ENCODE results near the gene U2AF2. TPM values are rescaled to one million over a fixed set of nuclear protein-coding genes. Genes with fewer than 3 reads are reported as not detected.

Gene U2AF2
- total and polyA plus RNA-seq, 9 of the 15 experiments (the other 6 are each of a cell fraction or from before 2014, with no cell fraction given), result 3.0 to 331 (median 157) TPM

- TSS peak; percentile 86 for BruUV-seq (replicated peaks)
- Histone ChIP-seq H3K4me3 (peak overlapping the region; percentile 94), H3K27me3 (ENCODE audit: control insufficient read depth in 2 of 2, insufficient read depth in 2 of 2, low read length in 2 of 2) (no peaks in the 10 kb centered on the region), H3K4me1 (replicated peaks in 1 of 2; ENCODE audit: control insufficient read depth in 2 of 2, insufficient read depth in 2 of 2, low read length in 2 of 2) (peaks cover 42 to 69% of the 10 kb centered on the region in 2 experiments), H3K9me1 (ENCODE audit: control insufficient read depth, insufficient read depth, low read length) (no peaks in the 10 kb centered on the region), H3K9ac (ENCODE audit: insufficient read depth in 1 of 2, low read depth in 2 of 2, low read length in 2 of 2) (peak overlapping the region; percentile 62 to 89), H3K9me3 (replicated peaks; ENCODE audit: control insufficient read depth, insufficient read depth, low read depth, low read length) (no peaks in the 10 kb centered on the region), H2AFZ (ENCODE audit: low read depth, low read length) (peak overlapping the region; percentile 58), H3K27ac (ENCODE audit: extremely low read depth, low read depth, low read length) (peak overlapping the region; percentile 74), H4K20me1 (replicated peaks; ENCODE audit: control insufficient read depth, insufficient read depth, low read length) (no peaks in the 10 kb centered on the region), H3K79me2 (ENCODE audit: control insufficient read depth, insufficient read depth, low read length) (peaks cover 85% of the 10 kb centered on the region), H3K4me2 (ENCODE audit: insufficient read depth, low read length) (peak overlapping the region; percentile 69), H3K36me3 (ENCODE audit: control insufficient read depth, insufficient read depth, low read length) (peaks cover 24% of the 10 kb centered on the region; the same call in 2 of the 3 replicates)
- peak; percentile 54 for FAIRE-seq
- ChIA-PET CTCF (ENCODE audit: low intra/inter-chr PET ratio) (interaction anchor here (1.1 kb wide), 1 partner anchor 14 kb away, joined by 5 read pairs; no protein-coding TSS in a partner anchor), POLR2A (interaction anchor here (0.7 to 1.0 kb wide), 3 partner anchors 14 to 45 kb away, joined by 3 to 5 read pairs (median 4); no protein-coding TSS in a partner anchor)
- ATAC-seq, result peak; percentile 20
- intact Hi-C loops (cut with micrococcal nuclease), result no loop called here
- WGBS (ENCODE audit: insufficient coverage, low coverage, missing lambda C conversion rate), result 32% methylated on average over 32 of the region's 38 CpGs
- in situ Hi-C loops (cut with MboI), result loop anchor here (25.0 kb wide), 2 partner anchors 503 to 672 kb away; partner anchors contain the start of genes TNNT1 and ZSCAN5A
- DNase-seq (ENCODE audit: extremely low read depth in 1 of 4, low spot score in 3 of 4), result peak; percentile 62 to 81 (median 67)
- TF ChIP-seq, protein P1, sequence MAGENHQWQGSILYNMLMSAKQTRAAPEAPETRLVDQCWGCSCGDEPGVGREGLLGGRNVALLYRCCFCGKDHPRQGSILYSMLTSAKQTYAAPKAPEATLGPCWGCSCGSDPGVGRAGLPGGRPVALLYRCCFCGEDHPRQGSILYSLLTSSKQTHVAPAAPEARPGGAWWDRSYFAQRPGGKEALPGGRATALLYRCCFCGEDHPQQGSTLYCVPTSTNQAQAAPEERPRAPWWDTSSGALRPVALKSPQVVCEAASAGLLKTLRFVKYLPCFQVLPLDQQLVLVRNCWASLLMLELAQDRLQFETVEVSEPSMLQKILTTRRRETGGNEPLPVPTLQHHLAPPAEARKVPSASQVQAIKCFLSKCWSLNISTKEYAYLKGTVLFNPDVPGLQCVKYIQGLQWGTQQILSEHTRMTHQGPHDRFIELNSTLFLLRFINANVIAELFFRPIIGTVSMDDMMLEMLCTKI (IDR thresholded peaks at IDR 0.05; ENCODE audit: partially characterized antibody), result no peak
- TF ChIP-seq, protein P2, sequence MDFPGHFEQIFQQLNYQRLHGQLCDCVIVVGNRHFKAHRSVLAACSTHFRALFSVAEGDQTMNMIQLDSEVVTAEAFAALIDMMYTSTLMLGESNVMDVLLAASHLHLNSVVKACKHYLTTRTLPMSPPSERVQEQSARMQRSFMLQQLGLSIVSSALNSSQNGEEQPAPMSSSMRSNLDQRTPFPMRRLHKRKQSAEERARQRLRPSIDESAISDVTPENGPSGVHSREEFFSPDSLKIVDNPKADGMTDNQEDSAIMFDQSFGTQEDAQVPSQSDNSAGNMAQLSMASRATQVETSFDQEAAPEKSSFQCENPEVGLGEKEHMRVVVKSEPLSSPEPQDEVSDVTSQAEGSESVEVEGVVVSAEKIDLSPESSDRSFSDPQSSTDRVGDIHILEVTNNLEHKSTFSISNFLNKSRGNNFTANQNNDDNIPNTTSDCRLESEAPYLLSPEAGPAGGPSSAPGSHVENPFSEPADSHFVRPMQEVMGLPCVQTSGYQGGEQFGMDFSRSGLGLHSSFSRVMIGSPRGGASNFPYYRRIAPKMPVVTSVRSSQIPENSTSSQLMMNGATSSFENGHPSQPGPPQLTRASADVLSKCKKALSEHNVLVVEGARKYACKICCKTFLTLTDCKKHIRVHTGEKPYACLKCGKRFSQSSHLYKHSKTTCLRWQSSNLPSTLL (IDR thresholded peaks at IDR 0.05), result no peak
- TF ChIP-seq ZNF280B (CRISPR knock-in tag; IDR thresholded peaks at IDR 0.05) (no peak), NR2F6 (CRISPR knock-in tag; IDR thresholded peaks at IDR 0.05) (no peak), ZNF41 (CRISPR knock-in tag; conservative IDR thresholded peaks at IDR 0.05) (no peak), THRA (IDR thresholded peaks at IDR 0.05) (no peak), SLC30A9 (CRISPR knock-in tag; IDR thresholded peaks at IDR 0.05) (no peak), MED1 (CRISPR knock-in tag; IDR thresholded peaks at IDR 0.05; ENCODE audit: borderline replicate concordance) (no peak), ZNF140 (CRISPR knock-in tag; IDR thresholded peaks at IDR 0.05) (no peak), SIX5 (IDR thresholded peaks at IDR 0.05; ENCODE audit: borderline replicate concordance in 1 of 2, insufficient read depth in 1 of 2, low read depth in 1 of 2, low read length in 2 of 2) (no peak), KDM4B (IDR thresholded peaks at IDR 0.05; ENCODE audit: borderline replicate concordance in 2 of 2, low read depth in 1 of 2) (no peak; a peak in 1 of 4 replicates)
- TF ChIP-seq, protein P3, sequence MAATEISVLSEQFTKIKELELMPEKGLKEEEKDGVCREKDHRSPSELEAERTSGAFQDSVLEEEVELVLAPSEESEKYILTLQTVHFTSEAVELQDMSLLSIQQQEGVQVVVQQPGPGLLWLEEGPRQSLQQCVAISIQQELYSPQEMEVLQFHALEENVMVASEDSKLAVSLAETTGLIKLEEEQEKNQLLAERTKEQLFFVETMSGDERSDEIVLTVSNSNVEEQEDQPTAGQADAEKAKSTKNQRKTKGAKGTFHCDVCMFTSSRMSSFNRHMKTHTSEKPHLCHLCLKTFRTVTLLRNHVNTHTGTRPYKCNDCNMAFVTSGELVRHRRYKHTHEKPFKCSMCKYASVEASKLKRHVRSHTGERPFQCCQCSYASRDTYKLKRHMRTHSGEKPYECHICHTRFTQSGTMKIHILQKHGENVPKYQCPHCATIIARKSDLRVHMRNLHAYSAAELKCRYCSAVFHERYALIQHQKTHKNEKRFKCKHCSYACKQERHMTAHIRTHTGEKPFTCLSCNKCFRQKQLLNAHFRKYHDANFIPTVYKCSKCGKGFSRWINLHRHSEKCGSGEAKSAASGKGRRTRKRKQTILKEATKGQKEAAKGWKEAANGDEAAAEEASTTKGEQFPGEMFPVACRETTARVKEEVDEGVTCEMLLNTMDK (IDR thresholded peaks at IDR 0.05; ENCODE audit: borderline replicate concordance, insufficient read depth, low read depth, low read length, poor library complexity, severe bottlenecking), result peak; percentile 69
Observed at GRCh38 chr19:55640043-55640576, 14.7 kb upstream of the U2AF2 start.

Measured in K562 (cell line).